Thyroid gland (tissue), 4 donors: ENCODE results near the gene FGD3. TPM values are rescaled to one million over a fixed set of nuclear protein-coding genes. Genes with fewer than 3 reads are reported as not detected.
"Not testable (repeated sequence)": the region's sequence is repeated elsewhere in the genome, so short reads cannot be mapped to it uniquely, and the experiment has no call there.

ENCODE experiments used
- DNase-seq, 2 donors: peaks; one replicate each; pipeline ENCODE4 v3.0.0-alpha.2; 2019
- H3K27ac ChIP-seq, 3 donors: fragments of 200-600 bp; sonication (generic); 1 replicate in 2 of 3; 2 replicates in 1 of 3; pipeline ENCODE4 v1.5.1; 2016 to 2019; ENCODE audit warnings: mild to moderate bottlenecking in 1 of 3, moderate library complexity in 1 of 3
- H3K27me3 ChIP-seq: fragments of 200-600 bp; sonication (generic); one replicate; pipeline ENCODE4 v1.5.1; 2019
- H3K36me3 ChIP-seq, 2 donors: fragments of 200-600 bp; sonication (generic); one replicate each; pipeline ENCODE4 v1.5.1; 2016 to 2019
- H3K4me1 ChIP-seq, 2 donors: fragments of 200-600 bp; sonication (generic); one replicate each; pipeline ENCODE4 v1.5.1; 2017 to 2019
- H3K4me3 ChIP-seq, 3 donors: fragments of 200-600 bp; sonication (generic); replicated peaks in 1 of 3; 1 replicate in 2 of 3; 2 replicates in 1 of 3; pipeline ENCODE4 v1.5.1; 2016; ENCODE audit warnings: mild to moderate bottlenecking in 1 of 3
- H3K9me3 ChIP-seq: fragments of 200-600 bp; sonication (generic); one replicate; pipeline ENCODE4 v1.5.1; 2017
- POLR2A ChIP-seq, 2 donors: fragments of 450-650 bp; IDR thresholded peaks; one replicate each; pipeline ENCODE4 v1.6.1; 2017; ENCODE audit warnings: antibody characterized with exemption in 2 of 2, mild to moderate bottlenecking in 2 of 2, moderate library complexity in 1 of 2
- WGBS, 2 donors: methylation state at CpG; one replicate each; pipeline ENCODE4 v1.1.5; 2017; 5-methylcytosine and 5-hydroxymethylcytosine counted together
- intact Hi-C: fragments of 100-400 bp; cut with DNase I; formaldehyde crosslinking; loops from one replicate; pipeline ENCODE4 v1.15.1; 2023
- total RNA-seq, 4 donors: library from RNA; depleted of rRNA; stranded (reverse); fragments of >200 nt; gene quantifications; one replicate each; pipeline ENCODE4 v1.2.3, GENCODE V29; 2016
- TF ChIP-seq, protein P1 (sequence below), 6 experiments: fragments of 200-600 bp in 3 of 6; fragments of 450-650 bp in 3 of 6; sonication (generic) in 3 of 6; IDR thresholded peaks; one replicate each; pipeline ENCODE4 v1.5.1; 2016 to 2019; ENCODE audit warnings: antibody characterized with exemption in 6 of 6, mild to moderate bottlenecking in 2 of 6, inconsistent platforms in 1 of 6, moderate library complexity in 1 of 6

The FGD3 gene
- total RNA-seq, 4 donors from 2014 or later = 5.2 to 6.6 (median 5.6) TPM

DNA sequence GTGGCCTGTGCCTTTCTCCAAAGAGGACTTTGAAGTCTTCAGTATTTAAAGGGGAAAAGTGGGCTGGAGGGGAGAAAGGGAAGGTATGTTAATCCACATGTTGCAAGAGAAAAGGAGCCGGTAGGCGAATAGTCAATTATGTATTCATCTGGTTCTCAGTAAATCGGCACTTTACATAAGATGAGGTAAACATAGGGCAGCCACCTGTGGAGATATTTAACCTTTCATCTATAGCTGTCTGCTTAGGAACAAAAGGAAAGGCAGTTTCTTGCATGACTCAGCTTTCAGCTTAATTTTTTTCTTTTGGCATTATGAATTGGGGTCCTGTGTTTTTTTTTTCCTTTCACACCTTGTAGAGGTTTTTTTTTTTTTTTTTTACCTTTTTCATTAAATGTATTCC is 42.2 kb downstream of the FGD3 start:
- no peak for DNase-seq
- Histone ChIP-seq H3K27me3 (no peaks in the 10 kb centered on the region), H3K4me1 (peaks cover 9 to 20% of the 10 kb centered on the region in 2 donors), H3K9me3 (no peaks in the 10 kb centered on the region), H3K4me3 (no peak overlapping the region), H3K36me3 (no peaks in the 10 kb centered on the region), H3K27ac (peak overlapping the region in 1 of 3 donors; percentile 54)
- intact Hi-C loops = no loop called here
- TF ChIP-seq, protein P1, sequence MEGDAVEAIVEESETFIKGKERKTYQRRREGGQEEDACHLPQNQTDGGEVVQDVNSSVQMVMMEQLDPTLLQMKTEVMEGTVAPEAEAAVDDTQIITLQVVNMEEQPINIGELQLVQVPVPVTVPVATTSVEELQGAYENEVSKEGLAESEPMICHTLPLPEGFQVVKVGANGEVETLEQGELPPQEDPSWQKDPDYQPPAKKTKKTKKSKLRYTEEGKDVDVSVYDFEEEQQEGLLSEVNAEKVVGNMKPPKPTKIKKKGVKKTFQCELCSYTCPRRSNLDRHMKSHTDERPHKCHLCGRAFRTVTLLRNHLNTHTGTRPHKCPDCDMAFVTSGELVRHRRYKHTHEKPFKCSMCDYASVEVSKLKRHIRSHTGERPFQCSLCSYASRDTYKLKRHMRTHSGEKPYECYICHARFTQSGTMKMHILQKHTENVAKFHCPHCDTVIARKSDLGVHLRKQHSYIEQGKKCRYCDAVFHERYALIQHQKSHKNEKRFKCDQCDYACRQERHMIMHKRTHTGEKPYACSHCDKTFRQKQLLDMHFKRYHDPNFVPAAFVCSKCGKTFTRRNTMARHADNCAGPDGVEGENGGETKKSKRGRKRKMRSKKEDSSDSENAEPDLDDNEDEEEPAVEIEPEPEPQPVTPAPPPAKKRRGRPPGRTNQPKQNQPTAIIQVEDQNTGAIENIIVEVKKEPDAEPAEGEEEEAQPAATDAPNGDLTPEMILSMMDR (IDR thresholded peaks at IDR 0.05) = no peak
- TF ChIP-seq POLR2A (IDR thresholded peaks at IDR 0.05) = no peak
- WGBS, 2 donors = 55 to 67% methylated on average over 3 of the region's 3 CpGs

DNA sequence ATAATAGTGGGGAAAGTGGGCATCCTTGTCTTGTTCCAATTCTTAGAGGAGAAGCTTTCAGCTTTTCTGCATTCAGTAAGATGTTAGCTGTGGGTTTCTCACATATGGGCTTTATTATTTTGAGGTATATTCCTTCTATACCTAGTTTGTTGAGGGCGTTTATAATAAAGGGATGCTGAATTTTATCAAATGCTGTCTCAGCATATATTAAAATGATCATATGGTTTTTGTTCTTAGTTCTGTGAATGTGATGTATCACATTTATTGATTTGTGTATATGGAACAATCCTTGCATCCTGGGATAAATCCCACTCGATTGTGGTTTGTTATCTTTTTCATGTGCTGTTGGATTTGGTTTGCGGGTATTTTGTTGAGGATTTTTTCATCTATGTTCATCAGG is 43.1 kb downstream of the FGD3 start:
- intact Hi-C loops = no loop called here
- DNase-seq = no peak
- Histone ChIP-seq H3K4me1 (peaks cover 9 to 19% of the 10 kb centered on the region in 2 donors), H3K9me3 (no peaks in the 10 kb centered on the region), H3K4me3 (no peak overlapping the region), H3K27me3 (no peaks in the 10 kb centered on the region), H3K36me3 (no peaks in the 10 kb centered on the region), H3K27ac (no peak overlapping the region)
- no peak for TF ChIP-seq POLR2A (IDR thresholded peaks at IDR 0.05)
- 93% methylated on average over 3 of the region's 3 CpGs for WGBS, 2 donors

DNA sequence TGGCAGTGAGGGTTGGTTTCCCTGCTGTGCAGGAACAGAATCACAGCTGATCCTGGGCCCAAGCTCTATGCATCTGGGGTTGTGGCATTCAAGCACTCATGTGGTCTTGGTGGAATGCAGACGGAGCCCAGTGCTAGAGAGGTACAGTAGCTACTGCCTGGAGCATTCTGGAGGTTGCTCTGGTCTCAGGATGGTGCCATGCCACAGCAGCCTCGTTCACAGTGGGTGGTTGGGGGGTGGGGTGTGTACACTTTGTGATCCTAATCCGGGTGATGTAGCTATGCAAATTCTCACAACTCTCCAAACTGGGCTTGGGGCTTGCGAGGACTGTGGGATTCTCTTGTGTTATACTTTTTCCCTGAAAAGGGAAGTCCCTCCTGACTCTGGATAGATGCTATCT is 45.2 kb downstream of the FGD3 start:
- no peaks in the 10 kb centered on the region for H3K27me3 ChIP-seq
- no peaks in the 10 kb centered on the region for H3K36me3 ChIP-seq
- TF ChIP-seq, protein P1 (IDR thresholded peaks at IDR 0.05) = no peak
- TF ChIP-seq POLR2A (IDR thresholded peaks at IDR 0.05) = no peak
- H3K4me1 ChIP-seq = no peaks in the 10 kb centered on the region
- intact Hi-C loops = no loop called here
- DNase-seq = no peak
- no peaks in the 10 kb centered on the region for H3K9me3 ChIP-seq
- H3K27ac ChIP-seq = no peak overlapping the region
- H3K4me3 ChIP-seq = no peak overlapping the region
- WGBS, 2 donors = 72 to 88% methylated on average over 3 to 4 of the region's 4 CpGs

DNA sequence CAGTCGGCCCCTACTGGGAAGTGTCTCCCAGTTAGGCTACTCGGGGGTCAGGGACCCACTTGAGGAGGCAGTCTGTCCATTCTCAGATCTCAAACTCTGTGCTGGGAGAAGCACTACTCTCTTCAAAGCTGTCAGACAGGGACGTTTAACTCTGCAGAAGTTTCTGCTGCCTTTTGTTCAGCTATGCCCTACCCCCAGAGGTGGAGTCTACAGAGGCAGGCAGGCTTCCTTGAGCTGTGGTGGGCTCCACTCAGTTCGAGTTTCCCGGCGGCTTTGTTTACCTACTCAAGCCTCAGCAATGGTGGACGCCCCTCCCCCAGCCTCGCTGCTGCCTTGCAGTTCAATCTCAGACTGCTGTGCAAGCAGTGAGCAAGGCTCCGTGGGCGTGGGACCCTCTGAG is 51.5 kb downstream of the FGD3 start:
- H3K27me3 ChIP-seq, DNase-seq, H3K4me3 ChIP-seq, H3K4me1 ChIP-seq, H3K27ac ChIP-seq, H3K36me3 ChIP-seq, intact Hi-C loops, H3K9me3 ChIP-seq: not testable (repeated sequence)
- 89 to 90% methylated on average over 9 to 10 of the region's 10 CpGs for WGBS, 2 donors

DNA sequence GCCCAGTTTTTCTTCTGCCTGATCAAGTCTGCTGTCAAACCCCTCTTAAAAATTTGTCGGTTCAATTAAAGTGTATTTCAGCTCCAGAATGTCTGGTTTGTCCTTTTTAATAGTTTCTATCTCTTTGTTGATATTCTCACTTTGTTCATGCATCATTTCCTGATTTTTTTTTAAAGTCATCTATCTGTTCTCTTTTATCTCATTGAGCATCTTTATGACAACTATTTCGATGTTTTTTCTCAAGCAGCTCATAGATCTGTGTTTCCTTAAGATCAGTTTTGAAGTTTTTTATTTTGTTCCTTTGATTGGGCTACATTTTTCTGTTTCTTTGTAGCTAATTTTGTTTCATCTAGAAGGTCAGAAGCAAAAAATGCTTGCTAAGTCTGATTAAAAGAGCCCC is 53.7 kb downstream of the FGD3 start:
- TF ChIP-seq, protein P1 (IDR thresholded peaks at IDR 0.05) = no peak
- no peak for TF ChIP-seq POLR2A (IDR thresholded peaks at IDR 0.05)
- H3K36me3 ChIP-seq = no peaks in the 10 kb centered on the region
- 94% methylated on average over 2 of the region's 2 CpGs for WGBS, 2 donors
- no peak overlapping the region for H3K4me3 ChIP-seq
- no peaks in the 10 kb centered on the region for H3K9me3 ChIP-seq
- no peak overlapping the region for H3K27ac ChIP-seq
- intact Hi-C loops = loop anchor here (10.0 kb wide), 2 partner anchors 46 to 114 kb away; no protein-coding TSS in a partner anchor
- DNase-seq = no peak
- H3K4me1 ChIP-seq = peaks cover 16 to 18% of the 10 kb centered on the region in 2 donors
- no peaks in the 10 kb centered on the region for H3K27me3 ChIP-seq

DNA sequence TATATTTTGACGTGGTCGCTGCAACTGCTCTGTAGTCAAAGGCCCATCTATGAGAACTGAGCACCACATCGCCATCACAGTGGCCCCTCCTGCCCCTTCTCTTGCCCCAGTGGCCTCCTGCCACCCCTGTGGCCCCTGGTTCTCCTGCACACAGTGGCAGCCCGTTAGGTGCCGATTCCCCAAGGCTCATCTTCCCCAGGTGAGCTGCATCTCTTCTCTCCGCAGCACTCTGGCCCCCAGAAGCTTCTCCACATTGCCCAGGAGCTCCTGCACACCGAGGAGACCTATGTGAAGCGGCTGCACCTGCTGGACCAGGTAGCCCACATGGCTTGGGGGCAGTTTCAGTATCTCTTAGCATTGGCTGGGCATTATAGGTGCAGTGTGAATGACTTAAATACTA is 55.4 kb downstream of the FGD3 start:
- TF ChIP-seq, protein P1 (IDR thresholded peaks at IDR 0.05) = no peak
- TF ChIP-seq POLR2A (IDR thresholded peaks at IDR 0.05) = no peak
- no peak overlapping the region for H3K4me3 ChIP-seq
- H3K9me3 ChIP-seq = no peaks in the 10 kb centered on the region
- H3K36me3 ChIP-seq = peaks cover 0 to 1% of the 10 kb centered on the region in 2 donors
- H3K27me3 ChIP-seq = no peaks in the 10 kb centered on the region
- peak overlapping the region in 2 of 3 donors; percentile 77 to 79 for H3K27ac ChIP-seq
- DNase-seq = no peak
- peaks cover 16 to 18% of the 10 kb centered on the region in 2 donors for H3K4me1 ChIP-seq
- 97 to 99% methylated on average over 8 of the region's 8 CpGs for WGBS, 2 donors
- intact Hi-C loops = loop anchor here (10.0 kb wide), 2 partner anchors 48 to 112 kb away; no protein-coding TSS in a partner anchor
